22Rv1 (cell line): ENCODE data around the gene SGSH.

Experiments
- ZFX ChIP-seq: fragments of 450-650 bp; IDR thresholded peaks from 2 replicates; pipeline ENCODE4 v1.6.1; 2017; ENCODE audit warnings: antibody characterized with exemption, borderline replicate concordance
- TF ChIP-seq, protein P1 (sequence below): fragments of 450-650 bp; IDR thresholded peaks from 2 replicates; pipeline ENCODE4 v1.5.1; 2017; ENCODE audit warnings: mild to moderate bottlenecking

DNA sequence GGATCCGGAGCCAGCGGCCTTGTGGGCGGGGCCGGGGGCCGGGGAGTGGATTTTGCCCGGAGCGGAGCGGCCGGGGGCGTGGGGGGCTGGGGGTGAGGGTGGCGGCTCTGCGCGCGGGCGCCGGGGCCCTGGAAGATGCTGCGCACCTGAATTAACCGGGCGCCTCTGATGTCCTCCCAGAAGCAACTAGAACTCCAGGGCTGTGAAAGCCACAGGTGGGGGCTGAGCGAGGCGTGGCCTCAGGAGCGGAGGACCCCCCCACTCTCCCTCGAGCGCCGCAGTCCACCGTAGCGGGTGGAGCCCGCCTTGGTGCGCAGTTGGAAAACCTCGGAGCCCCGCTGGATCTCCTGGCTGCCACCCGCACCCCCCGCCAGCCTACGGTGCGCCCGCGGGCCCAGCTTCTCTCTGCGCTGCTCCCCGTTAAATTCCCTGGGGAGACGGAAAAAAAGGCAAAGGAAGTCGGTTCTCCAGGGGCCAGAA lies 643 bp upstream of the SGSH start:
- TF ChIP-seq, protein P1, sequence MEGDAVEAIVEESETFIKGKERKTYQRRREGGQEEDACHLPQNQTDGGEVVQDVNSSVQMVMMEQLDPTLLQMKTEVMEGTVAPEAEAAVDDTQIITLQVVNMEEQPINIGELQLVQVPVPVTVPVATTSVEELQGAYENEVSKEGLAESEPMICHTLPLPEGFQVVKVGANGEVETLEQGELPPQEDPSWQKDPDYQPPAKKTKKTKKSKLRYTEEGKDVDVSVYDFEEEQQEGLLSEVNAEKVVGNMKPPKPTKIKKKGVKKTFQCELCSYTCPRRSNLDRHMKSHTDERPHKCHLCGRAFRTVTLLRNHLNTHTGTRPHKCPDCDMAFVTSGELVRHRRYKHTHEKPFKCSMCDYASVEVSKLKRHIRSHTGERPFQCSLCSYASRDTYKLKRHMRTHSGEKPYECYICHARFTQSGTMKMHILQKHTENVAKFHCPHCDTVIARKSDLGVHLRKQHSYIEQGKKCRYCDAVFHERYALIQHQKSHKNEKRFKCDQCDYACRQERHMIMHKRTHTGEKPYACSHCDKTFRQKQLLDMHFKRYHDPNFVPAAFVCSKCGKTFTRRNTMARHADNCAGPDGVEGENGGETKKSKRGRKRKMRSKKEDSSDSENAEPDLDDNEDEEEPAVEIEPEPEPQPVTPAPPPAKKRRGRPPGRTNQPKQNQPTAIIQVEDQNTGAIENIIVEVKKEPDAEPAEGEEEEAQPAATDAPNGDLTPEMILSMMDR, result no peak
- no peak for TF ChIP-seq ZFX
